Panc1 (cell line): ENCODE results near the gene MC5R.

Experiments
- POLR2AphosphoS5 ChIP-seq: IDR thresholded peaks from 2 replicates; pipeline ENCODE4 v1.6.1; 2012; ENCODE audit warnings: mild to moderate bottlenecking, low read depth, low read length, moderate library complexity
- REST ChIP-seq, 2 experiments: IDR thresholded peaks; 2 replicates each; pipeline ENCODE4 v1.6.1; 2011 to 2012; ENCODE audit warnings: low read depth in 2 of 2, control low read depth in 1 of 2, low read length in 1 of 2, mild to moderate bottlenecking in 1 of 2, moderate library complexity in 1 of 2; ENCODE audit not compliant: insufficient read depth in 1 of 2
- SIN3A ChIP-seq: IDR thresholded peaks from 2 replicates; pipeline ENCODE4 v1.6.1; 2012; ENCODE audit warnings: low read depth, mild to moderate bottlenecking, low read length, moderate library complexity, borderline replicate concordance; ENCODE audit not compliant: insufficient read depth
- TCF7L2 ChIP-seq: IDR thresholded peaks from 2 replicates; pipeline ENCODE4 v1.6.1; 2011; ENCODE audit warnings: mild to moderate bottlenecking, low read depth, low read length, inconsistent platforms
- TF ChIP-seq, protein P1 (sequence below): fragments of 450-650 bp; IDR thresholded peaks from 2 replicates; pipeline ENCODE4 v1.5.1; 2017; ENCODE audit warnings: mild to moderate bottlenecking

- TF ChIP-seq POLR2AphosphoS5 (no peak), REST (IDR thresholded peaks at IDR 0.05; ENCODE audit: insufficient read depth in 1 of 2, low read depth in 2 of 2, low read length in 1 of 2) (no peak), SIN3A (no peak), TCF7L2 (no peak)
- TF ChIP-seq, protein P1, sequence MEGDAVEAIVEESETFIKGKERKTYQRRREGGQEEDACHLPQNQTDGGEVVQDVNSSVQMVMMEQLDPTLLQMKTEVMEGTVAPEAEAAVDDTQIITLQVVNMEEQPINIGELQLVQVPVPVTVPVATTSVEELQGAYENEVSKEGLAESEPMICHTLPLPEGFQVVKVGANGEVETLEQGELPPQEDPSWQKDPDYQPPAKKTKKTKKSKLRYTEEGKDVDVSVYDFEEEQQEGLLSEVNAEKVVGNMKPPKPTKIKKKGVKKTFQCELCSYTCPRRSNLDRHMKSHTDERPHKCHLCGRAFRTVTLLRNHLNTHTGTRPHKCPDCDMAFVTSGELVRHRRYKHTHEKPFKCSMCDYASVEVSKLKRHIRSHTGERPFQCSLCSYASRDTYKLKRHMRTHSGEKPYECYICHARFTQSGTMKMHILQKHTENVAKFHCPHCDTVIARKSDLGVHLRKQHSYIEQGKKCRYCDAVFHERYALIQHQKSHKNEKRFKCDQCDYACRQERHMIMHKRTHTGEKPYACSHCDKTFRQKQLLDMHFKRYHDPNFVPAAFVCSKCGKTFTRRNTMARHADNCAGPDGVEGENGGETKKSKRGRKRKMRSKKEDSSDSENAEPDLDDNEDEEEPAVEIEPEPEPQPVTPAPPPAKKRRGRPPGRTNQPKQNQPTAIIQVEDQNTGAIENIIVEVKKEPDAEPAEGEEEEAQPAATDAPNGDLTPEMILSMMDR = no peak
These were observed 44.7 kb downstream of the MC5R start for GRCh38 chr18:13868501-13869271.
